Thyroid gland (tissue), 4 donors: Measurements from ENCODE around the gene EDNRB.

Experiments used
- CTCF ChIP-seq, 6 experiments: fragments of 200-600 bp in 3 of 6; fragments of 450-650 bp in 3 of 6; sonication (generic) in 3 of 6; IDR thresholded peaks; one replicate each; pipeline ENCODE4 v1.5.1; 2016 to 2019; ENCODE audit warnings: antibody characterized with exemption in 6 of 6, mild to moderate bottlenecking in 2 of 6, inconsistent platforms in 1 of 6, moderate library complexity in 1 of 6
- POLR2A ChIP-seq, 2 donors: fragments of 450-650 bp; IDR thresholded peaks; one replicate each; pipeline ENCODE4 v1.6.1; 2017; ENCODE audit warnings: antibody characterized with exemption in 2 of 2, mild to moderate bottlenecking in 2 of 2, moderate library complexity in 1 of 2

- TF ChIP-seq POLR2A (IDR thresholded peaks at IDR 0.05) = no peak
- TF ChIP-seq CTCF (IDR thresholded peaks at IDR 0.05) = no peak
Observed at GRCh38 chr13:77857531-77858209, 61.0 kb downstream of the EDNRB start.
